Loucy (cell line): ENCODE results near the gene DNM3.

ENCODE experiments used
- CTCF ChIP-seq: fragments of 200-600 bp; sonication (generic); conservative IDR thresholded peaks from 2 replicates; pipeline ENCODE4 v1.5.1; 2014; ENCODE audit warnings: mild to moderate bottlenecking, antibody characterized with exemption, low read length
- EZH2phosphoT487 ChIP-seq: fragments of 200-600 bp; IDR thresholded peaks from 2 replicates; pipeline ENCODE4 v1.6.1; 2018; ENCODE audit warnings: antibody characterized with exemption, mild to moderate bottlenecking, moderate library complexity, borderline replicate concordance

GRCh38 chr1:172277275-172277674 is 436.0 kb downstream of the DNM3 start:
- no peak for TF ChIP-seq CTCF
- TF ChIP-seq EZH2phosphoT487: no peak
